GM21381 (cell line): Measurements from ENCODE around the gene ACVR2B.

Experiments
- ATAC-seq: cut with Tn5 transposase; IDR thresholded peaks from one replicate; pipeline ENCODE4 v1.9.1; 2021; ENCODE audit warnings: mild to moderate bottlenecking, moderate library complexity; ENCODE audit not compliant: unreplicated experiment

ACVR2B gene

GRCh38 chr3:38480930-38481329 lies 27.2 kb downstream of the ACVR2B start:
- no peak for ATAC-seq

GRCh38 chr3:38482951-38483350 lies 29.3 kb downstream of the ACVR2B start:
- ATAC-seq, result no peak

- ATAC-seq, result peak; percentile 88
Measured at GRCh38 chr3:38487323-38487722, 33.6 kb downstream of the ACVR2B start.

- ATAC-seq, result no peak
Measured at GRCh38 chr3:38488949-38489348, 35.3 kb downstream of the ACVR2B start.

GRCh38 chr3:38489766-38490165 lies 36.1 kb downstream of the ACVR2B start:
- ATAC-seq, result no peak

GRCh38 chr3:38490281-38491030 lies 36.8 kb downstream of the ACVR2B start:
- ATAC-seq, result no peak

GRCh38 chr3:38491215-38491614 lies 37.5 kb downstream of the ACVR2B start:
- ATAC-seq, result no peak

GRCh38 chr3:38493031-38493430 lies 39.3 kb downstream of the ACVR2B start:
- no peak for ATAC-seq

- peak; percentile 87 for ATAC-seq
Measured at GRCh38 chr3:38496131-38496910, 42.6 kb downstream of the ACVR2B start, which contains the start of gene EXOG. EXOG (plus strand) TSS chr3:38496340; CDS start chr3:38496368, 28 bp downstream.

- no peak for ATAC-seq
Measured at GRCh38 chr3:38497031-38497430, 43.3 kb downstream of the ACVR2B start.

GRCh38 chr3:38500688-38501417 lies 47.2 kb downstream of the ACVR2B start:
- no peak for ATAC-seq

GRCh38 chr3:38507120-38507519 lies 53.4 kb downstream of the ACVR2B start:
- peak; percentile 99 for ATAC-seq

- no peak for ATAC-seq
Measured at GRCh38 chr3:38509732-38510131, 56.0 kb downstream of the ACVR2B start.

GRCh38 chr3:38510631-38511030 lies 56.9 kb downstream of the ACVR2B start:
- ATAC-seq, result no peak

GRCh38 chr3:38511546-38511945 lies 57.9 kb downstream of the ACVR2B start:
- no peak for ATAC-seq

GRCh38 chr3:38515367-38515766 lies 61.7 kb downstream of the ACVR2B start:
- no peak for ATAC-seq

GRCh38 chr3:38516669-38517068 lies 63.0 kb downstream of the ACVR2B start:
- no peak for ATAC-seq

- ATAC-seq, result no peak
Measured at GRCh38 chr3:38519000-38519399, 65.3 kb downstream of the ACVR2B start.

- no peak for ATAC-seq
Measured at GRCh38 chr3:38519651-38520050, 66.0 kb downstream of the ACVR2B start.

- ATAC-seq, result no peak
Measured at GRCh38 chr3:38521391-38521987, 67.8 kb downstream of the ACVR2B start.

GRCh38 chr3:38522002-38522401 lies 68.3 kb downstream of the ACVR2B start:
- no peak for ATAC-seq
